SIG-M5 treated with dmso at 0.1 percent for 504 hours (cell line): ENCODE results near the gene TNFAIP8.

Experiments
- DNase-seq: peaks from one replicate; lab custom pipeline; 2025; ENCODE audit not compliant: unreplicated experiment; lab: John Stamatoyannopoulos, UW

The TNFAIP8 gene

GRCh38 chr5:119328753-119329602 lies 26.8 kb upstream of the TNFAIP8 start:
- DNase-seq = no peak

GRCh38 chr5:119329666-119330065 lies 26.2 kb upstream of the TNFAIP8 start:
- no peak for DNase-seq

DNA sequence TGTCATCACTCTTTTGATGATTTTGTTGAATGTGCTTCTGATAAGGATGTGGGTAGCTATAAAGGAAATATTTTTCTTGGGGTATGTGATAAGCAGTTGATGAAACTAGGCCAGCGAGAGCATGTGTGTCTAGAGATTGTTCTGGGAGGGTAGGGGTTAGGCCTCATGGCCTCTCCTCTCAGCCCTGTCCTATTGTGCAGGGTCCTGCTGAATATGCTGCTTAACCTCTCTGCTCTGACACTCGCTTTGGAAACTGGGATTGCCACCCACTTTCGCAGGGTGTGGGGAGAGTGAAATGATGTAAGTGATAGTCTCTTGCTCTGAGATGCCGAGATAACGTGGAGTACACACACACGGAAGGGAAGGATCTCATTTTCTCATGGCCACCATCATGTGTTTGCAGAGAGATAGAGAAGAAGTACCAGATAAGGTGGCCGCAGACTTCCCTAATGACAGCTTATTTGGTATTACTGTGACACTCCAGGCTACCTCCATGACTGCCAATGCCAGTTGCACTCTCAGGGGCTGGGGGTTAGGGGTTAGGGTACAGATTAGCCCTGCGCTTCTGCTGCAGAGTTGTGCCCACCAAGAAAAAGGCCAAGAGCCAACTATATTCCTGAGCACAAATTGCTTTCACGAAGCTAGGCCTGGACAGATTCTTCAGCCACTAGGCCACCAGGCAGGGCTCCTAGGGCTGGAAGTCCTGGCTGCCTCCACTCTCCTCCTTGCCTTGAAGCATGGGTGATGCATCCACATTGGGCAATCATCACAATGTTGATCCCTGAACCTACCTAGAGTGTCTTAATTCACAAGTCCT lies 25.2 kb upstream of the TNFAIP8 start:
- no peak for DNase-seq

DNA sequence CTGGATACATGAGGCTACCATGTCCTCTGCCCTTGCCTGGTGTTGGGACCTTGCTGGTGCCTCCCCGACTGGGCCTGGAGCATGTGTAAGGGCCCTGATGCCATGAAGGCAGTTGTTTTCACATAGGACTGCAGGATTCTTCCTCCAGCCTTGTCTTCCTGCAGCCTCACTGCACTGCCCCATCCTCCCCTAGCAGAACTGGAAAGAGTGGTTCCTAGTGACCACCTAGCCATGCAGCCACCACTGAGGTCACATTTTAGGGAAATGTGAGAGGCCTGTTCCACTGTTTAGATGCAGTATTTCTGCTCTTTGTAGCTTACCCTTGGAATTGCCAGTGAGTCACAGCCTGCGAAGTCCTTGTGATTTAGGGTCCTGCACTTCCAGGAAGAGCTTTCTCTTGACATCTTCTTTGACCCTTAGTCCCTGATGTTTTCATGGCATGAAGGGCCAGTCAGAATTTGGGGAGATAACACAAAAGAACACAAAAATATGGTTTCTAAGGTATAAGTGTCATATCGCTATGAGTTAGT lies 24.2 kb upstream of the TNFAIP8 start:
- no peak for DNase-seq

DNA sequence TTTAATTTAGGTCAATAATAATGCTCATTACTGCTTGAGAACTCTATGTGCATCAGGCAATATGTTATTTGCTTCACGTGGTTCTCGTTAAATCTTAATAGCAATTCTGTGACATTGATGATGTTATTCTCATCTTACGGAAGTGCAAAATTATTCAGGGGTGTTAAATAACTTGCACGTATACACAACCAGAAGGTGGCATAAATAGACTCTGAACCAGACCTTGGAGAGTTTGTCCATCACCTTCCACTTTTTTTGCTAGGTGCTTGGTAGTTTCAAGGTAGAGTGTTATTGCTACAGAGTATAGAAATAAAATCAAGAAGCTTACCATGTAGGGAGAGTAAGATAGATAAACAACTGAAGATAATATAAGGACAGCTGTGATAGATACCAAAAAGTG lies 23.6 kb upstream of the TNFAIP8 start:
- no peak for DNase-seq

DNA sequence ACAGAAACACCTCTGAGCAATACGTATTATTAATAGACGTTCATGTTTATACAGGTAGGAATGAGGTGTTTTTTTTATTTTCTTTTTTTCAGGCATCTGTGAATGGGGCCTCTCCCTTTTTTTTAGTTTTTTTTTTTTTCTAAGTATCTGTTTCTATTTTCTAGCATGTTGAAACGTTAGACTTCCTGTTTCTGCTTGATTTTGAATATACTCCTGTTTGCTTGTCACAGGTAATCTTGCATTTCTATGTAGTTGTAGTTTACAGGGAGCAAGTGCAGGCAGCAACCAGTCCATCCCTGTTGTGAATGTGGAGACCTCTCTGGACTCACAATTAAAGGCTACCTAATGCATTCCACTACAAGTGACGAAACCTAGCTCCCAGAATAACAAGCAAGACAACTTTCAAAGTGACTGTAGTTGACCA lies 22.8 kb upstream of the TNFAIP8 start:
- DNase-seq = no peak

DNA sequence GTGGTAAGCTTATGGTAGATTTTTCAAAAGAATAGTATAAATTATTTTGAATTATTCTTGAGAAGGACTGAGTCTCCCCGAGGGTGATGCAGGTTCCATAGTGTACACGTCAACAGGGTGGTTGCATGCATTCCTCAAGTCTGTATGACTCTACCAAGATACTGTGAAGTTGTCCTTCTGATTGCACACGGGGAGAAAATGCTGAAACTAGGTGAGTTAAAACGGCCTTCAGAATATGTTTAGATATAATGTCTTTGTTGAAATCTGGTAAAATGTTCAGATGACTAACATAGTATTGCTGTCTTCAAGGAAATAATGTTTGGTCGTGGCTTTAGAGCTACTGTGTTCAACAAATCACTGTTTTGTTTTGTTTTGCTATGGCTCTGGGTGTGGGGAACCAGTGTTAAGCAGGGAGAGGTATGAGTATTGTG lies 22.4 kb upstream of the TNFAIP8 start:
- no peak for DNase-seq

DNA sequence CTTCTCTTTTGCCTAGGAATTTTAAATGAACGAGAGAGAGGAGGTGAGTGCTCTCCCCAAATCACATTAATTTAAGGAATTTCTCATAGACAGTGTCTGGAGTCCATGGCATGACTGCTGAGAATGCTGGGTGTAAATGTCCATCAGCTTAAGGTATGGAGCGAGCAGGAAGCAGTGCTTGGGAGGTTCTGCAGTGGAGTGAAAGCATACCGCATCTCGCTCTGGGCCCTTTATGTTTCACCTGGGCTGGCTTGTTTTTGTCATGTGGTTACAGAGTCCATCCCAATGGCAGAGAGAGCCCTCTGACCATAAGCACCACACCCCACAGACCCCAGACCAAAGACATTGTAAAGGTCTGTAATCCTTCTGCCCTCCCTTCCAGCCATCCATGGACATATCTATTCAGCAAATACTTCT lies 20.6 kb upstream of the TNFAIP8 start:
- no peak for DNase-seq

DNA sequence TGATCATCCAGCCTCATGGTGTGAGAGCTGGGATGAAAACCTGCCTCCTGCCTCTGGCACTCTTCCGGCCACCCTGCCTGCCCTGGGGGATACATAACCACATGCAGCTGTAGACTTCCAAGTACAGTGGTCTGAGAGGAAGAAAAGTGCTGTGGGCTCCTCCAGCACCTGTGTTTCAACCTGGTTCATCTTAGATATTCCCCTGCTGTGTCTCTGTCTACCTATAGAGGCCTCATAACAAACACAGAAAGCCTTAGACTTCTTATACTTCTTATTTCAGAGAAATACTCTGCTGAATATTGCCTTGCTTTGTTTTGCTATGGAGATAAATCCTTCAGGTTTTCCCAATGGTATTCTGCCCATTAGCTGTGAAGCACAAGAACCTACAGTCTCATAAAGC lies 19.6 kb upstream of the TNFAIP8 start:
- DNase-seq = no peak

DNA sequence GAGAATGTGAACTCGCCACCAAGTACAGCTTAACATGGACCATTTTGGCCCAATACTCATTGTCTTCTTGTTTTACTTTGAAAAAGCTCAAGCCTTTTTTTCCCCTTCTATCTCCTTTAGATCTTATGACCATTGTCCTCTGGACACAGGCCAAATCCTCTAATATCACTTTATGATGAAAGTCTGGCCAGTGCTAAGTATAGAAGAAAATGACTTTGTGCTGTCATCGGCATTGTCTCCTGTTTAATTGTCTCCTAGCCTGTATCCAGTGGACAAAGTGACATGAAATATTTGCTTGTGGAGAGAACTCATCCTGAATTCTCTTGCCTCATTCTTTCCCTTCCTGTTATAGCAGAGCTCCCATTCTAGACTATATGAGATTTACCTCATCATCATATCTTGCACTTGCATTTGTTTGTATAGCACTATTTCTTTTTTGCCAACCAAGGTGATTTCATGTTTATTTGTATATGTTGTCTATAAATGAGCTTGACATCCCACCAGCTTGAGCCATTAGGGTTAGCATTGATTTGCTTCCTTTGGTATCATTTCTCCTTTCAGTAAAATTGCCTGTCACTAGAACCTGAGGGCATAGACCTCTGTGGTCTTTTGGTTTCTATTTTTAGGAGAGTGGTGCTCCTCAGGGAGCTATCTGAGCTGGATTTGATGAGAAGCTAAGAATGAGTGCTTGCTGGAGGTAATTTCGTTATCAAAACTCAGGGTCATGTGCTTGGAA lies 18.8 kb upstream of the TNFAIP8 start:
- DNase-seq = no peak

GRCh38 chr5:119338326-119338946 lies 17.4 kb upstream of the TNFAIP8 start:
- DNase-seq = no peak

DNA sequence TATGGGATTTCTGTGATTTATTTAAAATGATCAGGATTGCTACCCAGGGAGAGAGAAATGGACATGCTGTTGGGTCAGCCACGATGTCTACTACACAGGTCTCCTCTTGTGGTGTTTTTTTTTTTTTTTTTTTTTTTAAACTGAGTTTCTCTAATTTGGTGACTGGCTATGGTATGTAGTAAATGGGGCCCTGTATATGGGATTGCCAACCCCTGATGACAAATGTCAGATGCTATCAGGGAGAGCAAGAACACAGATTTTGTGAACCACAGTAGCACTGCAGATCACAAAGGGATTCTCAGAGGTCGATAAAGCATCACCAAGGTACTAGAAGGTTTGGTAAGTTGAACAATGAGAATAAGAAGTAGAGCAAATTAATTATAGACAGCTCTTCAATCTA lies 16.5 kb upstream of the TNFAIP8 start:
- no peak for DNase-seq

GRCh38 chr5:119339965-119340364 lies 15.9 kb upstream of the TNFAIP8 start:
- peak; percentile 59 for DNase-seq

DNA sequence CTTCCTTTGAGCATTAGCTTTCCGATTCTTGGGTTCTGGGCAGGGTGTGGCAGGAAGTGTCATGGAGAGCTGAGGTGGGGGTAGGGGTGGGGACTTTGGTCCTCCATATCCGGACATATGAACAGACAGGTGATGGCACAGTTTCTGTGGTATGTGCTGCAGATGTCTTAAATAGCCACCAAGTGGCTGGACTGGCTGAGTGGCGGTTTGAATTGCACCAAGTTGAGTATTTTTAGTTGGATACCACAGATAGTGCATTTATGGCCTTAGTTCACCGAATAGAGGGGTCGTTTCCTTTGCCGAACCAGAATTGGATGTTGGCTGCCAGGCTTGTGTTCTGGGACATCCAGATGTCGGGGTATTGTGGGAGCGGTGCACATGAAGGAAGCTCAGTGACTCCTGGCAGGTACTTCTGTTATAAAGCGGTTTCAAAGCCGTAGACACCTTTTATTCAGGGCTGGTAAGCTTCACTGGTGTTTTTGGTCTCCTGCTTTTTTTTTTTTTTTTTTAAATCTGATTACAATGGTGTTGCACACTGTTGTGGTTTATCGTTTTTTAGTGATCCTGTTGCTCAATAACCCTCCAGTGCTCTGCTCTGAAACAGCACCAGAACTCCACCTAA lies 15.1 kb upstream of the TNFAIP8 start:
- peak; percentile 97 for DNase-seq

DNA sequence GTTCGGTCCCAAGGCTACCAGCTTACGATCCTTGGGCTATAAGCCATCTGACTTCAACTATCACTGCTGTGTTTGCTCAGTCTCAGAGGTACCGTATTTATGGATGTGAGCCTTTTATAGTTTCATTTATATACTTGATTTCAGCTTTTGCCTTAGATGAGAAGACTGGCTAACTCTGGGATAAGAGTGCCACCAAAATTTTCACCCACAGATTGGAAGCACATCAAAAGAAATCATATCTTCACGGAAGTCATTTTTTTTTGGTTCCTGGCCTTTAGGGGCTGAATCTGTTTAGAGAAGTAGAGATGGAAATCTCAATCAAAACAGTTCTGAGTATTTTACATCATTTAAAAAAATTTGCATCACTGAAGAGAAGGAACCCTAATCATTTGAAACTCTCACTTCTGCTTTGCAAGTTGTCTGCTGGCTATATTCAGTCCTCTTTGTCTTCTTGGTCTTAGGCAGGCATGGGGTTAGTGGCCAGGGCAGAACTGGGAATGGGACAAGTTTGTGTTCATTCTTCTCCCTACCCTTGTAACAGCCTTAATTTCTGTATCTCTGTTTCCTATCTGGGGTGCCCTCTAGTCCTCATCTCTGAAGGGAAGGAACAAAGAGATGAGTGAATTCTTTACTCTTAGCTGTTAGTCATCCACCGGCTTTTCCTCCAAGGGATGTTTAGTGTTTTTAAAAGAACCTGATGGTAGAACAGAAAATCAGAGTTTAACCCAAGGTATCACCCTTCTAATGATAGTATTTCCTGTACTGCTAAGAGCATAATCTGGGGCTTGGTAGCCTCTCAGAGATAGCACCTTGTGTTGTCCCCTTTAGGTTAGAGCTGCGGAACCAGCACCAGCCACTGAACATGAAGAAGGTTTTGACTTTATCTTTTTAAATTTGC lies 14.1 kb upstream of the TNFAIP8 start:
- peak; percentile 92 for DNase-seq

DNA sequence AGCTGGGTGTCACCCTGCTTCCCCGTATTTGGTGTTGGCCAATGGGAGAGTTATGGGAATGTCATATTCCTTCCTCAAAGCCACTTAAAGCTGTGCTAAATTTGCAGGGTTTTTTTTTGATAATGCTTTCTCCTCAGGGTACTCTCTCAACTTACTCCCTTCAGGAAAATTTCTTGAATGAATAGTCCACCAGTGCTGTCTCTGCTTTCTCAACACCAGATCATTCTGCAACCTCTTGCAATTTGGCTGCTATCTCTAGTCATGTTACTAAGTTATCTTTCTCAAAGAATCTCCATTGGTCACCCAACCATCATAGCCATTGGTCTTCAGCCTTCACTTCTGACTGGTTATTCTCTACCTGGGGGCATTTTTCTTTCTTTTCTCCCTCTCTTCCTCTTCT lies 13.4 kb upstream of the TNFAIP8 start:
- DNase-seq = peak; percentile 40

GRCh38 chr5:119343052-119343451 lies 12.8 kb upstream of the TNFAIP8 start:
- DNase-seq = no peak

GRCh38 chr5:119343766-119344165 lies 12.1 kb upstream of the TNFAIP8 start:
- DNase-seq = peak; percentile 47

- no peak for DNase-seq
Observed at GRCh38 chr5:119344231-119344630, 11.6 kb upstream of the TNFAIP8 start.
